Activated CD8-positive, alpha-beta memory T cell treated with anti-CD3 and anti-CD28 coated beads for 1 hour (primary cell): ENCODE measurements around the gene UNG.

Experiments
- DNase-seq, 2 donors: peaks; one replicate each; pipeline ENCODE4 v3.0.0-alpha.2; 2020; ENCODE audit warnings: low read depth in 1 of 2; ENCODE audit errors: extremely low read depth in 1 of 2

The UNG gene

DNA sequence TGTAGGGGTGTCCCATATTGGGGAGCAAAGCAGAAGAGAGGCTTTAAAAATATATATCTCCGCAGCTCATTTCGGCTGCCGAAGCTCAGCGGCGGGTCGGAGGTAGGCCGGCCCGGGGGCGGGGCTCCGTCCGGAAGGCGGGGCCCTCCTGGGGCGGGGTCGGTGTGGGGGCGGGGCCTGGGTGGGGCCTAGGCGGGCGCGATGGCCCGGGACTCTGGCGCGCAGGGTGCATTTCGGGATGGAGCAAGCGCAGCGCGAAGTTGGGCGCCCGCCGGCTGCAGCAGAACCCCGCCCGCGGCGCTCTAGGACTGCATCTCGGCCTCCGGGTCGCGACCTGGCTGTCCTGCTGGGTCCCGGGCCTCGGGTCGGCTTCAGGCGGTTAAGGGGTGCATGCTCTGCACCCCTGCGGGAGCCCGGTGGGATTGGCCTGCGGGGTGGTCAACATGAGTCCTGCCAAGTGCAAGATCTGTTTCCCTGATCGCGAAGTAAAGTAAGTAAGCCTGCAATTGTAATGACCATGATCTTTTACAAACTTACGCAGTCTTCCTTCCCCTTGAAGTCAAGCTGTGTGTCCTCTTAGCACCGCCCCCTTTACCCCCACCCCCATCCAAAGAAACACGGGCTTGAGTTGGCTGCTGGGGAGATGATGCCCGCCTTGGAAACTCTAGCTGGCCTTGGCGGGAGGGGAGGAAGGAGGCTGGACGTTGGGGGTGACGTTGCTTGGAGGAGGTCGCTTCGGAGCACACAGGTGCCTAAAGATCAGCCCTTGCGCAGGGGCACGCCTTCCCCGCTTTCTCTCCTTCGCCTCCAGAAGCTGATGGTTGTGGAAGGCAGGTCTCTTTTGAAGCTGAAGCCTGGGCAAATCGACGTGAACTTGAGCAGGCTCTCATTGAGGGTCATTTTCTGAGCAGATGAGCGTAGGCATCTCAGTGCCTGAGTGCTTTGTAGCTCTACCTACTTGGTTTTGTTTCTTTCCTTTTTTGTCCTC, 57.3 kb downstream of the UNG start:
- DNase-seq, result peak; percentile 50 to 73

DNA sequence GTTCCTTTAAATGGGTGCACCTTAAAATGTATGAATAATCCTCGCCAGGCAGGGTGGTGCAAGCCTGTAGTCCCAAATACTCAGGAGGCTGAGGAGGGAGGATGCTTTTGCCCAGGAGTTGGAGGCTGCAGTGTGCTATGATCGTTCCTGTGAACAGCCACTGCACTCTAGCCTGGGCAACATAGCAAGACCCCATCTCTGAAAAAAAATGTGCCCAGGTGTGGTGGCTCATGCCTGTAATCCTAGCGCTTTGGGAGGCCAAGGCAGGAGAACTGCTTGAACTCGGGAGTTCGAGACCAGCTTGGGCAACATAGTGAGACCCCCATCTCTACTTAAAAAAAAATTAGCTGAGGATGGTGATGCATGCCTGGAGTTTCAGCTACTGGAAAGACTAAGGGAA, 58.6 kb downstream of the UNG start:
- DNase-seq, result no peak

DNA sequence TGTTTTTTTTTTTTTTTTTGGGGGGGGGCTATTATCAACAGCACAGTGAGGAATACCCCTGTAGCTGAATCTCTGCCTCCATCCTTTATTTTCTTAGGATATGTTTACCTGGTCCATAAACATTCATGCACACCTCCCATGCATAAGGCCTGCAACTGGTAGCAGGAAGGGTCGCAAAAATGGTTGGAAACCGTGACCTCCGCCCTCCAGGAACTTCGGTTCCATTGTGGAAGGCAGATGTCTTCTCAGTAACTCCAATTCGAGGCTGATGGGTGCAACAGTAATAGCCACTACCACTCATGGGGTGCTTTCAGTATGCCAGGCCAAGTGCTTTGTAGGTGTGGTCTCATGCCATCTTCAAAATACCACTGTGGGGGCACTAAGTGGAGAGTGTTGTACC, 59.2 kb downstream of the UNG start:
- no peak for DNase-seq

DNA sequence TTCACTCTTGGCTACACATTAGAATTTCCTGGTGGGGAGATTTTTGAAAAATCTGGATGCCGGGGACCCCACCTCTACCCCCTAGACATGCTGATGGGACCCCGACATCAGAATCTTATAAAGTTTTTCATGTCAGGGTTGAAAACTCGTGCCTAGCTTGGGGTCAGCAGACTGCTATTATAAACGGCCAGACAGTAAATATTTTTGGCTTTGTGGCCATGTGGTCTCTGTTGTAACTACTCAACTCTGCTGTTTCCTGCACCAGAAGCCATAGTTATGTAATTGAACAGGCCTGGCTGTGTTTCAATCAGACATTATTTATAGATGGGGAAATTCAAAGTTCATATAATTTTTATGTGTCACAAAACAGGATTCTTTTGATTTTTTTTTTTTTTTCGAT, 60.6 kb downstream of the UNG start:
- no peak for DNase-seq

DNA sequence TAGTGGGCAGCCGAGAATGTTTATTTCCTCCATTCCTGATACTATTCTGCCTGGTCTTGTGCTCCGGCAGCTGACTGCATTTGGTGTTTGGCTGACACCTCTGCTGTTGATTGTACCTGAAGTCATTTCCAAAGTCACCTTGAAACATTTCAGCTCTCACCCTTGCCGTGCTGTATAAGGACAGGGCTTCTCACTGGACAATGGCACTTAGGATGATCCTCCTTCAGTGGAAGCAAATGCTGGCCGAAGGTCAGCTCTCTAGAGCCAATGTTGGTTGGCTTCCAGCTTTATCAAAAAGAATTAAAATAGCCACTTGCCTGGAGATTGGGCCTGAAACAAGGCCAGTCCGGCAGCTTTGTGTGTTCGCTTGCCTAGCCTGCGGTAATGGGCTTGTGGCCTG, 63.0 kb downstream of the UNG start:
- DNase-seq, result no peak
